Neuronal stem cell (in vitro differentiated cells): ENCODE results near the gene ATP8B4.

Source experiments
- DNase-seq: peaks from one replicate; pipeline ENCODE4 v3.0.0-alpha.2; 2013; ENCODE audit warnings: low spot score
- H2AFZ ChIP-seq: one replicate; pipeline ENCODE4 v1.6.1; 2013; ENCODE audit warnings: mild to moderate bottlenecking, low read length, inconsistent platforms
- H2AK5ac ChIP-seq: 2 replicates; pipeline ENCODE4 v1.6.1; 2013; ENCODE audit warnings: low read depth, mild to moderate bottlenecking, inconsistent platforms, low read length, moderate library complexity, mixed read lengths
- H2BK120ac ChIP-seq: 2 replicates; pipeline ENCODE4 v1.6.1; 2013; ENCODE audit warnings: low read depth, mild to moderate bottlenecking, inconsistent platforms, low read length, moderate library complexity, mixed read lengths
- H2BK12ac ChIP-seq: one replicate; pipeline ENCODE4 v1.6.1; 2013; ENCODE audit warnings: low read length, inconsistent platforms
- H2BK15ac ChIP-seq: 2 replicates; pipeline ENCODE4 v1.6.1; 2013; ENCODE audit warnings: mild to moderate bottlenecking, low read length, inconsistent platforms, mixed read lengths
- H2BK5ac ChIP-seq: one replicate; pipeline ENCODE4 v1.6.1; 2013; ENCODE audit warnings: inconsistent platforms, mild to moderate bottlenecking, low read length, moderate library complexity
- H3K14ac ChIP-seq: one replicate; pipeline ENCODE4 v1.6.1; 2013; ENCODE audit warnings: low read length, inconsistent platforms
- H3K18ac ChIP-seq: 2 replicates; pipeline ENCODE4 v1.6.1; 2013; ENCODE audit warnings: low read length, inconsistent platforms
- H3K23ac ChIP-seq: 2 replicates; pipeline ENCODE4 v1.6.1; 2013; ENCODE audit warnings: low read depth, mild to moderate bottlenecking, mixed read lengths, low read length, inconsistent platforms; ENCODE audit not compliant: poor library complexity
- H3K27ac ChIP-seq: replicated peaks from 3 replicates; pipeline ENCODE4 v1.5.1; 2013; ENCODE audit warnings: low read length, inconsistent platforms
- H3K27me3 ChIP-seq, 3 experiments: 2 replicates each; pipeline ENCODE4 v1.6.1; 2013; ENCODE audit warnings: low read length in 3 of 3, mild to moderate bottlenecking in 2 of 3, inconsistent platforms in 1 of 3, low read depth in 1 of 3, mixed read lengths in 1 of 3, moderate library complexity in 1 of 3; ENCODE audit not compliant: control insufficient read depth in 3 of 3, insufficient read depth in 3 of 3
- H3K36me3 ChIP-seq, 2 donors: replicated peaks in 1 of 2; 2 replicates each; pipeline ENCODE4 v1.6.1; 2013; ENCODE audit warnings: low read length in 2 of 2; ENCODE audit not compliant: control insufficient read depth in 2 of 2, insufficient read depth in 2 of 2
- H3K4ac ChIP-seq: 2 replicates; pipeline ENCODE4 v1.6.1; 2013; ENCODE audit warnings: inconsistent platforms, mild to moderate bottlenecking, low read length, moderate library complexity
- H3K4me1 ChIP-seq, 2 donors: 1 replicate in 1 of 2; 2 replicates in 1 of 2; pipeline ENCODE4 v1.6.1; 2013; ENCODE audit warnings: low read length in 2 of 2, low read depth in 1 of 2; ENCODE audit not compliant: control insufficient read depth in 2 of 2, insufficient read depth in 1 of 2
- H3K4me2 ChIP-seq: one replicate; pipeline ENCODE4 v1.6.1; 2013; ENCODE audit warnings: mild to moderate bottlenecking, low read length, inconsistent platforms; ENCODE audit not compliant: insufficient read depth, poor library complexity, severe bottlenecking
- H3K4me3 ChIP-seq, 2 donors: 2 replicates each; pipeline ENCODE4 v1.5.1; 2013; ENCODE audit warnings: low read length in 2 of 2, mild to moderate bottlenecking in 2 of 2, inconsistent platforms in 1 of 2, moderate library complexity in 1 of 2
- H3K79me1 ChIP-seq: one replicate; pipeline ENCODE4 v1.6.1; 2013; ENCODE audit warnings: low read depth, mild to moderate bottlenecking, inconsistent platforms, low read length, moderate library complexity
- H3K9ac ChIP-seq: one replicate; pipeline ENCODE4 v1.6.1; 2013; ENCODE audit warnings: mild to moderate bottlenecking, low read depth, low read length, inconsistent platforms; ENCODE audit not compliant: poor library complexity
- H3K9me3 ChIP-seq, 2 donors: replicated peaks in 1 of 2; 2 replicates each; pipeline versions ENCODE3 to v1.6.1; 2013; ENCODE audit warnings: low read length in 2 of 2, mild to moderate bottlenecking in 2 of 2, inconsistent platforms in 1 of 2, low read depth in 1 of 2, mixed read lengths in 1 of 2, moderate library complexity in 1 of 2; ENCODE audit not compliant: control insufficient read depth in 2 of 2, insufficient read depth in 1 of 2
- H4K8ac ChIP-seq: one replicate; pipeline ENCODE4 v1.6.1; 2013; ENCODE audit warnings: low read depth, mild to moderate bottlenecking, inconsistent platforms, low read length, moderate library complexity
- H4K91ac ChIP-seq: one replicate; pipeline ENCODE4 v1.6.1; 2013; ENCODE audit warnings: low read length, low read depth, mild to moderate bottlenecking, inconsistent platforms; ENCODE audit not compliant: poor library complexity
- WGBS, 2 donors: extraction: QIAGEN DNeasy Blood & Tissue Kit; methylation state at CpG; one replicate each; pipeline ENCODE4 v1.1.7; 2013; ENCODE audit warnings: missing lambda C conversion rate in 2 of 2, mixed read lengths in 1 of 2; ENCODE audit not compliant: insufficient read length in 2 of 2, insufficient replicate concordance in 1 of 2; ENCODE audit errors: extremely low coverage in 2 of 2; 5-methylcytosine and 5-hydroxymethylcytosine counted together

The ATP8B4 gene

GRCh38 chr15:50055750-50056157, 63.3 kb downstream of the ATP8B4 start:
- Histone ChIP-seq H3K23ac (no peak overlapping the region), H3K18ac (no peak overlapping the region), H3K4me1 (no peaks in the 10 kb centered on the region), H3K27ac (no peak overlapping the region), H3K4me3 (no peak overlapping the region), H2AK5ac (no peak overlapping the region), H3K9ac (no peak overlapping the region), H2BK15ac (no peak overlapping the region), H3K14ac (no peak overlapping the region), H3K4ac (no peak overlapping the region), H2BK12ac (no peak overlapping the region), H2AFZ (no peak overlapping the region), H4K8ac (no peak overlapping the region), H3K79me1 (no peaks in the 10 kb centered on the region), H3K36me3 (no peaks in the 10 kb centered on the region), H2BK120ac (no peak overlapping the region), H4K91ac (no peak overlapping the region), H3K9me3 (no peaks in the 10 kb centered on the region), H3K4me2 (no peak overlapping the region), H3K27me3 (no peaks in the 10 kb centered on the region), H2BK5ac (no peak overlapping the region)
- no peak for DNase-seq
- no CpG with 5 or more reads among the region's 5 CpGs for WGBS, 2 donors

- no peak overlapping the region for H2BK15ac ChIP-seq
- H4K91ac ChIP-seq = no peak overlapping the region
- H3K36me3 ChIP-seq = no peaks in the 10 kb centered on the region
- no peak overlapping the region for H3K4me3 ChIP-seq
- no peak overlapping the region for H3K23ac ChIP-seq
- no peak overlapping the region for H3K18ac ChIP-seq
- DNase-seq = no peak
- H3K27ac ChIP-seq = no peak overlapping the region
- no peak overlapping the region for H3K4ac ChIP-seq
- no CpG with 5 or more reads among the region's 1 CpG for WGBS, 2 donors
- no peak overlapping the region for H4K8ac ChIP-seq
- H2AK5ac ChIP-seq = no peak overlapping the region
- no peak overlapping the region for H2BK120ac ChIP-seq
- H3K27me3 ChIP-seq = no peaks in the 10 kb centered on the region
- H3K4me1 ChIP-seq = no peaks in the 10 kb centered on the region
- no peak overlapping the region for H3K4me2 ChIP-seq
- H2AFZ ChIP-seq = no peak overlapping the region
- no peak overlapping the region for H3K14ac ChIP-seq
- no peak overlapping the region for H3K9ac ChIP-seq
- no peaks in the 10 kb centered on the region for H3K79me1 ChIP-seq
- no peak overlapping the region for H2BK12ac ChIP-seq
- H3K9me3 ChIP-seq = no peaks in the 10 kb centered on the region
- no peak overlapping the region for H2BK5ac ChIP-seq
These were observed 63.7 kb downstream of the ATP8B4 start for GRCh38 chr15:50055332-50055731.

- Histone ChIP-seq H2BK120ac (no peak overlapping the region), H3K4me3 (no peak overlapping the region), H3K18ac (no peak overlapping the region), H3K4me1 (no peaks in the 10 kb centered on the region), H2AFZ (no peak overlapping the region), H2BK12ac (no peak overlapping the region), H4K8ac (no peak overlapping the region), H2BK5ac (no peak overlapping the region), H3K4me2 (no peak overlapping the region), H3K79me1 (no peaks in the 10 kb centered on the region), H3K4ac (no peak overlapping the region), H3K27ac (no peak overlapping the region), H4K91ac (no peak overlapping the region), H2AK5ac (no peak overlapping the region), H3K27me3 (no peaks in the 10 kb centered on the region), H3K9ac (no peak overlapping the region), H3K36me3 (no peaks in the 10 kb centered on the region), H3K9me3 (no peaks in the 10 kb centered on the region), H3K23ac (no peak overlapping the region), H2BK15ac (no peak overlapping the region), H3K14ac (no peak overlapping the region)
- WGBS, 2 donors = no CpG with 5 or more reads among the region's 3 CpGs
- DNase-seq = no peak
These were observed 65.8 kb downstream of the ATP8B4 start for GRCh38 chr15:50053055-50053856.

- Histone ChIP-seq H3K9ac (no peak overlapping the region), H3K27me3 (no peaks in the 10 kb centered on the region), H3K79me1 (no peaks in the 10 kb centered on the region), H3K4me1 (no peaks in the 10 kb centered on the region), H2BK120ac (no peak overlapping the region), H3K9me3 (no peaks in the 10 kb centered on the region), H2BK5ac (no peak overlapping the region), H2AFZ (no peak overlapping the region), H3K18ac (no peak overlapping the region), H3K4me3 (no peak overlapping the region), H2BK15ac (no peak overlapping the region), H3K23ac (no peak overlapping the region), H3K14ac (no peak overlapping the region), H3K4ac (no peak overlapping the region), H4K8ac (no peak overlapping the region), H3K36me3 (no peaks in the 10 kb centered on the region), H2BK12ac (no peak overlapping the region), H3K27ac (no peak overlapping the region), H3K4me2 (no peak overlapping the region), H4K91ac (no peak overlapping the region), H2AK5ac (no peak overlapping the region)
- WGBS, 2 donors = no CpG with 5 or more reads among the region's 3 CpGs
- DNase-seq = peak; percentile 48
These were observed 67.1 kb downstream of the ATP8B4 start for GRCh38 chr15:50051811-50052419.
